Choroid plexus epithelial cell (primary cell): ENCODE results near the gene JPH3.

Experiments
- DNase-seq: peaks from one replicate; pipeline ENCODE4 v3.0.0-alpha.2; 2010; ENCODE audit warnings: low read depth
- H3K4me3 ChIP-seq: 2 replicates; pipeline ENCODE4 v1.5.1; 2011; ENCODE audit warnings: low read depth, mild to moderate bottlenecking, control low read depth, low read length, moderate library complexity
- CTCF ChIP-seq: conservative IDR thresholded peaks from 2 replicates; pipeline ENCODE4 v1.5.1; 2011; ENCODE audit warnings: low read depth, mild to moderate bottlenecking, control low read depth, inconsistent platforms, low read length, moderate library complexity

The JPH3 gene

GRCh38 chr16:87740441-87740840 is 138.1 kb downstream of the JPH3 start:
- no peak for TF ChIP-seq CTCF
- H3K4me3 ChIP-seq = no peak overlapping the region
- peak; percentile 91 for DNase-seq

- no peak overlapping the region for H3K4me3 ChIP-seq
- no peak for TF ChIP-seq CTCF
- peak; percentile 91 for DNase-seq
These were observed 138.7 kb downstream of the JPH3 start for GRCh38 chr16:87740909-87741424.

- DNase-seq = no peak
- TF ChIP-seq CTCF = no peak
- H3K4me3 ChIP-seq = no peak overlapping the region
These were observed 139.6 kb downstream of the JPH3 start for GRCh38 chr16:87741700-87742415.

- TF ChIP-seq CTCF = no peak
- H3K4me3 ChIP-seq = no peak overlapping the region
- DNase-seq = no peak
These were observed 140.6 kb downstream of the JPH3 start for GRCh38 chr16:87742781-87743490.

- no peak overlapping the region for H3K4me3 ChIP-seq
- no peak for DNase-seq
- TF ChIP-seq CTCF = no peak
These were observed 142.6 kb downstream of the JPH3 start for GRCh38 chr16:87744750-87745514.

- no peak overlapping the region for H3K4me3 ChIP-seq
- TF ChIP-seq CTCF = no peak
- DNase-seq = no peak
These were observed 143.9 kb downstream of the JPH3 start for GRCh38 chr16:87746178-87746577.
